Measurements from ENCODE around the gene NR6A1. TPM values are rescaled to one million over a fixed set of nuclear protein-coding genes. Genes with fewer than 3 reads are reported as not detected.
A peak's percentile ranks its signal among the peaks of the same experiment; 100 is the strongest.

The NR6A1 gene
- total and polyA plus RNA-seq, 2 of the 8 experiments (the other 6 are each of a cell fraction or from before 2014, with no cell fraction given) = 93.2 to 237 TPM

GRCh38 chr9:124779368-124780059 is 8.4 kb upstream of the NR6A1 start (continued):
- TF ChIP-seq HDAC2 (IDR thresholded peaks at IDR 0.05; ENCODE audit: borderline replicate concordance in 1 of 2, low read depth in 2 of 2, low read length in 2 of 2) (no peak), MAFK (IDR thresholded peaks at IDR 0.05; ENCODE audit: low read depth, low read length) (0 out of 2 replicates have a peak, but pooled peaks have one; percentile 2), TEAD4 (IDR thresholded peaks at IDR 0.05; ENCODE audit: low read depth, low read length) (0 out of 2 replicates have a peak, but pooled peaks have one; percentile 3), SIRT6 (IDR thresholded peaks at IDR 0.05; ENCODE audit: low read length) (no peak)

All from H1 (cell line).